Neural crest cell (in vitro differentiated cells): ENCODE measurements around the gene SFXN3. TPM values are rescaled to one million over a fixed set of nuclear protein-coding genes. Genes with fewer than 3 reads are reported as not detected.

ENCODE experiments used
- DNase-seq: peaks from one replicate; pipeline ENCODE4 v3.0.0; 2021; ENCODE audit warnings: low read depth, mixed read lengths, low spot score
- H3K27ac Mint-ChIP-seq: one replicate; pipeline ENCODE4 v1.8.0; 2021; ENCODE audit warnings: mild to moderate bottlenecking, mixed read lengths; ENCODE audit not compliant: unreplicated experiment
- H3K27me3 Mint-ChIP-seq: 2 replicates; pipeline ENCODE4 v1.8.0; 2021; ENCODE audit warnings: low read depth, mild to moderate bottlenecking, mixed read lengths
- H3K36me3 Mint-ChIP-seq: 2 replicates; pipeline ENCODE4 v1.8.0; 2021; ENCODE audit warnings: low read depth, mild to moderate bottlenecking, mixed read lengths
- H3K4me1 Mint-ChIP-seq: 2 replicates; pipeline ENCODE4 v1.8.0; 2021; ENCODE audit warnings: mixed read lengths
- H3K4me3 Mint-ChIP-seq: one replicate; pipeline ENCODE4 v1.8.0; 2021; ENCODE audit warnings: mild to moderate bottlenecking, mixed read lengths
- H3K9me3 Mint-ChIP-seq: 2 replicates; pipeline ENCODE4 v1.8.0; 2021; ENCODE audit warnings: mixed read lengths
- CTCF ChIP-seq: fragments of 200-600 bp; sonication (generic); conservative IDR thresholded peaks from 2 replicates; pipeline ENCODE4 v1.5.0; 2021; ENCODE audit warnings: antibody characterized with exemption, mild to moderate bottlenecking
- total RNA-seq: library from RNA; stranded (reverse); gene quantifications from 2 replicates; pipeline ENCODE4 v1.2.1, GENCODE V29; 2021

Gene SFXN3
- total RNA-seq, 1 donor from 2014 or later, result 2.1 TPM

DNA sequence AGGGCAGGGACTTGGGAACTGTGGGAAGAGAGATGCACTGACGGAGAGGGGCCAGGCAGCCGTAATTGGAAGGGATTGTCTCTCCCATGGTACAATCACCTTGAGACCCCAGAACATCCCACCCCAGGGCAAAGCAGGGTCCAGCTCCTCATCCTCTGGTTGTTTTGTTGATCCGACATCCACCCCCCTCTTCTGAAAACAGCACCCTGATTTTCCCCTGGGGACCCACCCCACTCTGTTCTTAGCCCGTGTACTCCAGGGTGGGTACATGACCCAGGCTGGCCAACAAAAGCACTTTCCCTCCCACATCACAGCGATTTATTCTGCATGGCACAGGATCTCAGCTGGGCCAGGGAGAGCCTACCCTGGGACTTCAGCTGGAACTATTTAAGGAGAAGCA, 14.2 kb upstream of the SFXN3 start:
- peaks cover 20% of the 10 kb centered on the region for H3K4me1 Mint-ChIP-seq
- H3K9me3 Mint-ChIP-seq, result no peaks in the 10 kb centered on the region
- no peak overlapping the region for H3K27ac Mint-ChIP-seq
- DNase-seq, result no peak
- H3K36me3 Mint-ChIP-seq, result no peaks in the 10 kb centered on the region
- peaks cover 76% of the 10 kb centered on the region for H3K27me3 Mint-ChIP-seq
- no peak overlapping the region for H3K4me3 Mint-ChIP-seq
- TF ChIP-seq CTCF, result no peak

- Mint-ChIP-seq H3K27me3 (peaks cover 73% of the 10 kb centered on the region), H3K4me3 (no peak overlapping the region), H3K27ac (no peak overlapping the region), H3K36me3 (no peaks in the 10 kb centered on the region), H3K4me1 (peaks cover 13% of the 10 kb centered on the region), H3K9me3 (no peaks in the 10 kb centered on the region)
- TF ChIP-seq CTCF, result no peak
- no peak for DNase-seq
Measured at GRCh38 chr10:101018118-101018599, 12.9 kb upstream of the SFXN3 start.

DNA sequence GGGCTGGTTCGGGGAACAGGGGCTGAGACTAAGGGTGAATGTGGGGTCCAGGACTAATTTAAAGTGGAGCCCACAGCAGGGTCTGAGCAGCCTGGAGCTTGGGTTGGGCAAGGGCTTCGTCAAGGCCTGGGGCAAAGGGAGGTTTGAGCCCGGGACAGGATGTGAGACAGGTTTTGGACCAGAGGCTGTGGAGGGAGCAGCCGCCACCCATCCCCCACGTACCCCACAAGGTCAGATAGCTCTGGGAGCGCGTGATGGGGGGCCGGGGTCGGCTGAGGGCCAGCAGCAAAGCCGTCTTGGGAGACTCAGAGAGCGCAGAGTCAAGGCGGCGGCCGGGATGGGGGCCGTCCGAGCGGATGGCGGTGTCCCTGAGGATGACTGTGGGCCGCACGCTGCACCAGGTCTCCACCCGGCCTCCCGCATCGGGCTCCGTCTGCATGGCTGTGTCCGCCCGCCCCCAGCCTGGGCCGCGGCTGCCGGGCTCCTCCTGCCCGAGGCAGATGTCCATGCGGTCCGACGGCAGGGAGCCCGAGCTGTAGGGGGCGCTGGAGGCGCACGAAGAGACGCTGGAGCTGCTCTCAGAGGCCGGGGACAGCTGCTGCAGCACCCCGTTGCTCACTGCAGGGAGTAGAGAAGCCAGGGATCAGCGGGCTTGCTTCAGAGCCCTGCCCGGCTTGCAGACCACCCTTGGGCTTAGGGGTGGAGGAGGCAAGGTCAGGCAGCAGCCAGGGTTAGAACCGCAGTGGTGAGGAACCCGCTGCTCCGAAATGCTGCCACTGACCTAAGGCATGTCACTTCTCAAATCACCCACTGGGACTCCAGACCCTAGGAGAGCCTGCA, 12.2 kb upstream of the SFXN3 start:
- Mint-ChIP-seq H3K4me1 (peaks cover 10% of the 10 kb centered on the region), H3K27me3 (peaks cover 72% of the 10 kb centered on the region), H3K36me3 (no peaks in the 10 kb centered on the region), H3K9me3 (no peaks in the 10 kb centered on the region), H3K4me3 (no peak overlapping the region), H3K27ac (no peak overlapping the region)
- peak; percentile 78 for TF ChIP-seq CTCF
- DNase-seq, result peak; percentile 88

- DNase-seq, result no peak
- H3K36me3 Mint-ChIP-seq, result no peaks in the 10 kb centered on the region
- peaks cover 5% of the 10 kb centered on the region for H3K4me1 Mint-ChIP-seq
- H3K4me3 Mint-ChIP-seq, result no peak overlapping the region
- TF ChIP-seq CTCF, result no peak
- H3K27ac Mint-ChIP-seq, result no peak overlapping the region
- no peaks in the 10 kb centered on the region for H3K9me3 Mint-ChIP-seq
- peaks cover 68% of the 10 kb centered on the region for H3K27me3 Mint-ChIP-seq
Measured at GRCh38 chr10:101019440-101019703, 11.7 kb upstream of the SFXN3 start.

- peaks cover 57% of the 10 kb centered on the region for H3K27me3 Mint-ChIP-seq
- peaks cover 3% of the 10 kb centered on the region for H3K4me1 Mint-ChIP-seq
- DNase-seq, result no peak
- H3K36me3 Mint-ChIP-seq, result no peaks in the 10 kb centered on the region
- no peak for TF ChIP-seq CTCF
- no peaks in the 10 kb centered on the region for H3K9me3 Mint-ChIP-seq
- no peak overlapping the region for H3K4me3 Mint-ChIP-seq
- H3K27ac Mint-ChIP-seq, result no peak overlapping the region
Measured at GRCh38 chr10:101020427-101021075, 10.5 kb upstream of the SFXN3 start.
